H9 (cell line): ENCODE results near the gene PRDM13. TPM values are rescaled to one million over a fixed set of nuclear protein-coding genes. Genes with fewer than 3 reads are reported as not detected.

Experiments
- DNase-seq: peaks from one replicate; pipeline ENCODE4 v3.0.0-alpha.2; 2017
- H2AFZ ChIP-seq: one replicate; pipeline ENCODE4 v1.6.1; 2013; ENCODE audit warnings: mild to moderate bottlenecking, low read length, control low read depth, moderate library complexity
- H2AK5ac ChIP-seq: 2 replicates; pipeline ENCODE4 v1.6.1; 2013; ENCODE audit warnings: low read length, control low read depth, mixed read lengths; ENCODE audit not compliant: insufficient read length
- H2BK120ac ChIP-seq: one replicate; pipeline ENCODE4 v1.6.1; 2013; ENCODE audit warnings: low read depth, mild to moderate bottlenecking, low read length, control low read depth, inconsistent platforms; ENCODE audit not compliant: poor library complexity, severe bottlenecking
- H2BK12ac ChIP-seq: 2 replicates; pipeline ENCODE4 v1.6.1; 2013; ENCODE audit warnings: low read length, control low read depth, mixed read lengths, low read depth; ENCODE audit not compliant: insufficient read length
- H2BK15ac ChIP-seq: 2 replicates; pipeline ENCODE4 v1.6.1; 2013; ENCODE audit warnings: low read depth, low read length, control low read depth
- H2BK20ac ChIP-seq: one replicate; pipeline ENCODE4 v1.6.1; 2013; ENCODE audit warnings: low read depth, mild to moderate bottlenecking, low read length, control low read depth, inconsistent platforms; ENCODE audit not compliant: poor library complexity, severe bottlenecking
- H2BK5ac ChIP-seq: 2 replicates; pipeline ENCODE4 v1.6.1; 2013; ENCODE audit warnings: low read length, control low read depth, mixed read lengths; ENCODE audit not compliant: insufficient read length
- H3K14ac ChIP-seq: 2 replicates; pipeline ENCODE4 v1.6.1; 2013; ENCODE audit warnings: low read length, control low read depth; ENCODE audit not compliant: insufficient read depth
- H3K18ac ChIP-seq: 2 replicates; pipeline ENCODE4 v1.6.1; 2013; ENCODE audit warnings: low read depth, mild to moderate bottlenecking, mixed read lengths, low read length, control low read depth; ENCODE audit not compliant: insufficient read length
- H3K23ac ChIP-seq: 2 replicates; pipeline ENCODE4 v1.6.1; 2013; ENCODE audit warnings: low read length, control low read depth, mixed read lengths, low read depth; ENCODE audit not compliant: insufficient read length
- H3K23me2 ChIP-seq: 2 replicates; pipeline ENCODE4 v1.6.1; 2013; ENCODE audit warnings: low read depth, mild to moderate bottlenecking, mixed read lengths, low read length, control low read depth; ENCODE audit not compliant: insufficient read length, poor library complexity, severe bottlenecking
- H3K27ac ChIP-seq: 2 replicates; pipeline ENCODE4 v1.5.1; 2013; ENCODE audit warnings: low read length, control low read depth, mixed read lengths, low read depth; ENCODE audit not compliant: insufficient read length
- H3K27me3 ChIP-seq: 2 replicates; pipeline ENCODE4 v1.6.1; 2013; ENCODE audit warnings: low read length, control low read depth, inconsistent platforms; ENCODE audit not compliant: insufficient read depth
- H3K4ac ChIP-seq: 2 replicates; pipeline ENCODE4 v1.6.1; 2013; ENCODE audit warnings: low read depth, mild to moderate bottlenecking, control low read depth, inconsistent platforms, low read length, moderate library complexity
- H3K4me1 ChIP-seq: 2 replicates; pipeline ENCODE4 v1.6.1; 2013; ENCODE audit warnings: low read length, control low read depth, inconsistent platforms; ENCODE audit not compliant: insufficient read depth
- H3K4me2 ChIP-seq: 2 replicates; pipeline ENCODE4 v1.6.1; 2013; ENCODE audit warnings: low read length, control low read depth, mixed read lengths; ENCODE audit not compliant: insufficient read length, insufficient read depth
- H3K56ac ChIP-seq: 2 replicates; pipeline ENCODE4 v1.6.1; 2013; ENCODE audit warnings: low read depth, mild to moderate bottlenecking, mixed read lengths, low read length, control low read depth; ENCODE audit not compliant: insufficient read length
- H3K79me1 ChIP-seq: 2 replicates; pipeline ENCODE4 v1.6.1; 2013; ENCODE audit warnings: low read depth, mild to moderate bottlenecking, moderate library complexity, low read length, control low read depth, inconsistent platforms; ENCODE audit not compliant: insufficient read depth, poor library complexity, severe bottlenecking
- H3K79me2 ChIP-seq: 2 replicates; pipeline ENCODE4 v1.6.1; 2013; ENCODE audit warnings: low read length, control low read depth, inconsistent platforms; ENCODE audit not compliant: insufficient read depth
- H3K9ac ChIP-seq: 2 replicates; pipeline ENCODE4 v1.6.1; 2013; ENCODE audit warnings: low read length, control low read depth, mixed read lengths; ENCODE audit not compliant: insufficient read length; ENCODE audit errors: extremely low read depth
- H3K9me3 ChIP-seq: one replicate; pipeline ENCODE4 v1.6.1; 2013; ENCODE audit warnings: low read depth, low read length, inconsistent platforms; ENCODE audit not compliant: control insufficient read depth
- H3T11ph ChIP-seq: one replicate; pipeline ENCODE4 v1.6.1; 2013; ENCODE audit warnings: mild to moderate bottlenecking, low read length, control low read depth, inconsistent platforms
- H4K20me1 ChIP-seq: one replicate; pipeline ENCODE4 v1.6.1; 2013; ENCODE audit not compliant: control insufficient read depth, insufficient read length, insufficient read depth
- H4K5ac ChIP-seq: 2 replicates; pipeline ENCODE4 v1.6.1; 2013; ENCODE audit warnings: low read depth, mild to moderate bottlenecking, mixed read lengths, low read length, control low read depth; ENCODE audit not compliant: insufficient read length
- H4K8ac ChIP-seq: replicated peaks from 2 replicates; pipeline ENCODE4 v1.6.1; 2013; ENCODE audit warnings: low read length, control low read depth, mixed read lengths, low read depth; ENCODE audit not compliant: insufficient read length
- H4K91ac ChIP-seq: 2 replicates; pipeline ENCODE4 v1.6.1; 2013; ENCODE audit warnings: low read depth, mild to moderate bottlenecking, moderate library complexity, mixed read lengths, low read length, control low read depth; ENCODE audit not compliant: insufficient read length
- H3K27ac Mint-ChIP-seq, 3 experiments: 2 replicates in 2 of 3; 3 replicates in 1 of 3; pipeline ENCODE4 v1.8.0; 2020 to 2021; ENCODE audit warnings: mixed read lengths in 3 of 3, mild to moderate bottlenecking in 1 of 3, moderate library complexity in 1 of 3
- H3K27me3 Mint-ChIP-seq: 2 replicates; pipeline ENCODE4 v1.8.0; 2021; ENCODE audit warnings: low read depth, mild to moderate bottlenecking, moderate library complexity, mixed read lengths
- H3K36me3 Mint-ChIP-seq, 3 experiments: 2 replicates in 2 of 3; 3 replicates in 1 of 3; pipeline ENCODE4 v1.8.0; 2020 to 2021; ENCODE audit warnings: low read depth in 3 of 3, mixed read lengths in 3 of 3; ENCODE audit not compliant: insufficient read depth in 1 of 3
- H3K4me1 Mint-ChIP-seq, 2 experiments: 2 replicates each; pipeline ENCODE4 v1.8.0; 2020; ENCODE audit warnings: mixed read lengths in 2 of 2
- H3K4me3 Mint-ChIP-seq, 2 experiments: 2 replicates in 1 of 2; 3 replicates in 1 of 2; pipeline ENCODE4 v1.8.0; 2020 to 2021; ENCODE audit warnings: mild to moderate bottlenecking in 2 of 2, mixed read lengths in 2 of 2, moderate library complexity in 1 of 2
- H3K9me3 Mint-ChIP-seq, 2 experiments: 2 replicates in 1 of 2; 3 replicates in 1 of 2; pipeline ENCODE4 v1.8.0; 2020; ENCODE audit warnings: mild to moderate bottlenecking in 2 of 2, mixed read lengths in 2 of 2, moderate library complexity in 1 of 2
- CTCF ChIP-seq: fragments of 200-600 bp; sonication (generic); conservative IDR thresholded peaks from 3 replicates; pipeline ENCODE4 v1.8.0; 2021; ENCODE audit warnings: antibody characterized with exemption, mild to moderate bottlenecking
- WGBS: extraction: QIAGEN DNeasy Blood & Tissue Kit; methylation state at CpG from one replicate; pipeline ENCODE4 v1.1.7; 2013; ENCODE audit warnings: missing lambda C conversion rate, low lambda C conversion rate, mixed read lengths; ENCODE audit not compliant: insufficient read length; ENCODE audit errors: extremely low coverage; 5-methylcytosine and 5-hydroxymethylcytosine counted together
- total RNA-seq: library from RNA; stranded (reverse); gene quantifications from 2 replicates; pipeline ENCODE4 v1.2.1, GENCODE V29; 2021

The PRDM13 gene
- total RNA-seq, 1 experiment from 2014 or later = not detected

GRCh38 chr6:99662616-99663015 is 56.0 kb downstream of the PRDM13 start:
- Histone ChIP-seq H2BK120ac (no peak overlapping the region), H3K4me1 (no peaks in the 10 kb centered on the region; the same call in 1 of the 2 replicates), H3K56ac (no peak overlapping the region), H3K4ac (no peak overlapping the region), H3K79me2 (no peaks in the 10 kb centered on the region), H4K8ac (no peak overlapping the region), H3K27me3 (no peaks in the 10 kb centered on the region), H2AFZ (no peak overlapping the region), H3K23ac (no peak overlapping the region), H3K27ac (no peak overlapping the region), H3K14ac (no peak overlapping the region), H3T11ph (no peak overlapping the region), H3K23me2 (no peaks in the 10 kb centered on the region), H3K18ac (no peak overlapping the region), H2BK5ac (no peak overlapping the region), H3K4me2 (no peak overlapping the region), H3K9ac (no peak overlapping the region), H2BK12ac (no peak overlapping the region), H4K91ac (no peak overlapping the region), H3K9me3 (no peaks in the 10 kb centered on the region), H2BK20ac (no peak overlapping the region), H2AK5ac (no peak overlapping the region), H4K20me1 (no peaks in the 10 kb centered on the region), H2BK15ac (no peak overlapping the region), H3K79me1 (no peaks in the 10 kb centered on the region), H4K5ac (no peak overlapping the region)
- H3K4me3 Mint-ChIP-seq = no peak overlapping the region
- no peaks in the 10 kb centered on the region; the same call in 1 of the 2 replicates for H3K27me3 Mint-ChIP-seq
- H3K9me3 Mint-ChIP-seq = no peaks in the 10 kb centered on the region
- WGBS = no CpG with 5 or more reads among the region's 1 CpG
- no peak for TF ChIP-seq CTCF
- no peaks in the 10 kb centered on the region for H3K36me3 Mint-ChIP-seq
- H3K27ac Mint-ChIP-seq = no peak overlapping the region
- DNase-seq = no peak
- H3K4me1 Mint-ChIP-seq = peaks cover 10% of the 10 kb centered on the region in 2 experiments

Other genes starting within 250 kb of the PRDM13 start
- gene COQ3, start 212.6 kb upstream of the PRDM13 start, total RNA-seq = 10.6 and 10.9 TPM in 2 replicates
- 127 and 134 TPM in 2 replicates for gene PNISR, start 181.5 kb upstream of the PRDM13 start, total RNA-seq
- gene USP45, start 91.4 kb upstream of the PRDM13 start, total RNA-seq = 15.9 and 17.0 TPM in 2 replicates
- 109 and 112 TPM in 2 replicates for gene CCNC, start 38.2 kb upstream of the PRDM13 start, total RNA-seq